A673 (cell line): Measurements from ENCODE around the gene RBM46. TPM values are rescaled to one million over a fixed set of nuclear protein-coding genes. Genes with fewer than 3 reads are reported as not detected.

Experiments used
- Bru-seq: library from RNA; stranded (reverse); fragments of 400-500 nt; gene quantifications from one replicate; lab custom pipeline; 2021; lab: Mats Ljungman, UMichigan
- BruChase-seq, 2 experiments: library from RNA; stranded (reverse); fragments of 400-500 nt; gene quantifications; one replicate each; lab custom pipeline; 2021; lab: Mats Ljungman, UMichigan
- BruUV-seq: library from RNA; stranded (reverse); fragments of 400-500 nt; replicated peaks from 2 replicates; lab custom pipeline; 2021; lab: Mats Ljungman, UMichigan
- CTCF ChIA-PET: fragments of 300-600 bp; sonication (Branson Sonifier 250); formaldehyde crosslinking; loops from one replicate; lab custom pipeline; 2022; ENCODE audit warnings: antibody characterized with exemption; lab: Charles Lee
- POLR2A ChIA-PET: fragments of 300-600 bp; sonication (Branson Sonifier 250); formaldehyde crosslinking; loops from one replicate; lab custom pipeline; 2022; ENCODE audit warnings: antibody characterized with exemption; ENCODE audit not compliant: low non-redundant PET; lab: Charles Lee
- DNase-seq: peaks from one replicate; pipeline ENCODE4 v3.0.0-alpha.2; 2015; ENCODE audit warnings: low spot score
- H3K27ac ChIP-seq: fragments of 200-600 bp; sonication (generic); 2 replicates; pipeline ENCODE4 v1.5.1; 2016; ENCODE audit warnings: mixed run types, low read depth, mild to moderate bottlenecking, mixed read lengths, antibody characterized with exemption, low read length; ENCODE audit not compliant: poor library complexity, severe bottlenecking
- H3K27me3 ChIP-seq: fragments of 200-600 bp; sonication (generic); replicated peaks from 2 replicates; pipeline ENCODE4 v1.6.1; 2017; ENCODE audit warnings: mixed run types, low read depth, mild to moderate bottlenecking, mixed read lengths, antibody characterized with exemption, low read length; ENCODE audit not compliant: insufficient read depth, poor library complexity
- H3K36me3 ChIP-seq: fragments of 200-600 bp; sonication (generic); 2 replicates; pipeline ENCODE4 v1.6.1; 2016; ENCODE audit warnings: mixed run types, mild to moderate bottlenecking, mixed read lengths, antibody characterized with exemption, low read length; ENCODE audit not compliant: insufficient read depth, poor library complexity, severe bottlenecking
- H3K4me1 ChIP-seq: fragments of 200-600 bp; sonication (generic); 2 replicates; pipeline ENCODE4 v1.6.1; 2017; ENCODE audit warnings: mixed run types, mild to moderate bottlenecking, mixed read lengths, antibody characterized with exemption, low read length; ENCODE audit not compliant: insufficient read depth, poor library complexity, severe bottlenecking
- H3K4me3 ChIP-seq: fragments of 200-600 bp; sonication (generic); 2 replicates; pipeline ENCODE4 v1.5.1; 2016; ENCODE audit warnings: low read depth, mixed run types, mild to moderate bottlenecking, mixed read lengths, low read length; ENCODE audit not compliant: poor library complexity, severe bottlenecking
- H3K9me3 ChIP-seq: fragments of 200-600 bp; sonication (generic); 2 replicates; pipeline ENCODE4 v1.6.1; 2016; ENCODE audit warnings: mixed run types, low read depth, mild to moderate bottlenecking, mixed read lengths, antibody characterized with exemption, low read length; ENCODE audit not compliant: poor library complexity, severe bottlenecking
- EZH2 ChIP-seq: fragments of 200-600 bp; sonication (generic); IDR thresholded peaks from 2 replicates; pipeline ENCODE4 v1.6.1; 2017; ENCODE audit warnings: borderline replicate concordance, low read depth, mild to moderate bottlenecking, mixed read lengths, antibody characterized with exemption, low read length; ENCODE audit not compliant: poor library complexity, severe bottlenecking
- intact Hi-C: fragments of 100-400 bp; cut with micrococcal nuclease; formaldehyde crosslinking; loops from one replicate; pipeline ENCODE4 v1.10.0; 2022; ENCODE audit not compliant: unreplicated experiment
- long read RNA-seq: library from polyadenylated mRNA; stranded (forward); transcript quantifications from one replicate; pipeline ENCODE4 v2.0.0, GENCODE V29; 2022
- total RNA-seq: library from RNA; stranded (reverse); gene quantifications from 2 replicates; pipeline ENCODE4 v1.2.3, GENCODE V29; 2021
- TF ChIP-seq, protein P1 (sequence below): fragments of 300-800, 200-600 bp; sonication (generic); conservative IDR thresholded peaks from 2 replicates; pipeline ENCODE4 v1.5.1; 2017; ENCODE audit warnings: low read depth, mild to moderate bottlenecking, antibody characterized with exemption, low read length, moderate library complexity, mixed read lengths

RBM46 gene, protein sequence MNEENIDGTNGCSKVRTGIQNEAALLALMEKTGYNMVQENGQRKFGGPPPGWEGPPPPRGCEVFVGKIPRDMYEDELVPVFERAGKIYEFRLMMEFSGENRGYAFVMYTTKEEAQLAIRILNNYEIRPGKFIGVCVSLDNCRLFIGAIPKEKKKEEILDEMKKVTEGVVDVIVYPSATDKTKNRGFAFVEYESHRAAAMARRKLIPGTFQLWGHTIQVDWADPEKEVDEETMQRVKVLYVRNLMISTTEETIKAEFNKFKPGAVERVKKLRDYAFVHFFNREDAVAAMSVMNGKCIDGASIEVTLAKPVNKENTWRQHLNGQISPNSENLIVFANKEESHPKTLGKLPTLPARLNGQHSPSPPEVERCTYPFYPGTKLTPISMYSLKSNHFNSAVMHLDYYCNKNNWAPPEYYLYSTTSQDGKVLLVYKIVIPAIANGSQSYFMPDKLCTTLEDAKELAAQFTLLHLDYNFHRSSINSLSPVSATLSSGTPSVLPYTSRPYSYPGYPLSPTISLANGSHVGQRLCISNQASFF
- total RNA-seq (0.24 TPM in 1 of 2 replicates, not detected in the other), Bru-seq, nascent RNA (percentile 15 among the genes with signal in this experiment), BruChase-seq, experiment 1, labeled RNA remaining after a 2-hour chase (percentile 17 among the genes with signal in this experiment), BruChase-seq, experiment 2, labeled RNA remaining after a 6-hour chase (percentile 14 among the genes with signal in this experiment)
- long read RNA-seq: 0 reads

DNA sequence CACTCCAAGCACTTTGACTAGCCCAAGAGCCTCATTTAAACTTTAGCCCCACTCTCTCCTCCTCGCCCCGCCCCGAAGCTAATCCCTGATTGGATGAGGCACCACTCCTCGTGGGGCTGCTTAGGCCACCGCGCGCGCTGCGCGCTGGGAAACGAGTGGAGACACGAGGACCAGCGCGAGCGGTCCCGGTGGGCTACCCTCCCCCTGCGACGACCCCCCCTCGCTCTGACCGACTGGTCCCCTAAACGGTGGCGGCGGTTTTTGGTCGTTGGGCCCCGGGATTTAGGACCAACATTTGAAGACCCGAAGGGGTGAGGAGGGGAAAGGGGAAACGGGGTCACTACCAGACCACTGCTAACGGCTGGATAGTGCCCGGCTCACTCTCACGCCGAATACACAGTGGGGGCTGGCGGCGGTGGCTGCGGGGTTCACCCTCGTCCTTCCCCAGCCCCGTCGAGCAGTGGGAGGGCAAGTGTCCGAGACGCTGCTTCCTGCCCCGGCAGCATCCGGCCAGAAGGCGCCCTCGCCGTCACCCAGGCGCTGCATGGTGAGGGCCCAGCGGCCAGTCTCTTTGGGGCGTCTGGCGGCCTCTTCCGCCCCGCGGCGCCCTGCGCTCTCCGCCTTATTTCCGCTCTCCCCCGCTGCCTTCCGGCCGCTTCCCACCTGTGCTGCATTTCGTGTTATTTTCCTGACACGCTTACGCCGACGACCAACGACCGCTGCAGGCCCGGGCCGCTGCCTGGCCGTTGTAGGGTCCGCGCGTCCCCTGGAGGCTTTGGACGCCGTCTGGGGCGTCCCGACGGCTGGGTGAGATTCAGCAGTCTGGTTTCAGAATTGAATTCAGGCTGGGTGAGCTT, at the start of gene RBM46:
TSS of gene RBM46 (plus strand) at position 147 of the 857 bp plus-strand sequence. CDS start 15,481 bp downstream, outside the sequence.
- intact Hi-C loops: no loop called here
- no peaks in the 10 kb centered on the region for H3K4me1 ChIP-seq
- POLR2A ChIA-PET: no interaction called here
- no peak for TF ChIP-seq EZH2
- TF ChIP-seq, protein P1, sequence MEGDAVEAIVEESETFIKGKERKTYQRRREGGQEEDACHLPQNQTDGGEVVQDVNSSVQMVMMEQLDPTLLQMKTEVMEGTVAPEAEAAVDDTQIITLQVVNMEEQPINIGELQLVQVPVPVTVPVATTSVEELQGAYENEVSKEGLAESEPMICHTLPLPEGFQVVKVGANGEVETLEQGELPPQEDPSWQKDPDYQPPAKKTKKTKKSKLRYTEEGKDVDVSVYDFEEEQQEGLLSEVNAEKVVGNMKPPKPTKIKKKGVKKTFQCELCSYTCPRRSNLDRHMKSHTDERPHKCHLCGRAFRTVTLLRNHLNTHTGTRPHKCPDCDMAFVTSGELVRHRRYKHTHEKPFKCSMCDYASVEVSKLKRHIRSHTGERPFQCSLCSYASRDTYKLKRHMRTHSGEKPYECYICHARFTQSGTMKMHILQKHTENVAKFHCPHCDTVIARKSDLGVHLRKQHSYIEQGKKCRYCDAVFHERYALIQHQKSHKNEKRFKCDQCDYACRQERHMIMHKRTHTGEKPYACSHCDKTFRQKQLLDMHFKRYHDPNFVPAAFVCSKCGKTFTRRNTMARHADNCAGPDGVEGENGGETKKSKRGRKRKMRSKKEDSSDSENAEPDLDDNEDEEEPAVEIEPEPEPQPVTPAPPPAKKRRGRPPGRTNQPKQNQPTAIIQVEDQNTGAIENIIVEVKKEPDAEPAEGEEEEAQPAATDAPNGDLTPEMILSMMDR: no peak
- no peaks in the 10 kb centered on the region for H3K36me3 ChIP-seq
- H3K4me3 ChIP-seq: no peak within 1 kb of the TSS
- CTCF ChIA-PET: interaction anchor here (1.2 kb wide), 1 partner anchor 95 kb away, joined by 5 read pairs; no protein-coding TSS in a partner anchor
- H3K27ac ChIP-seq: no peak within 1 kb of the TSS
- no peaks in the 10 kb centered on the region for H3K9me3 ChIP-seq
- no TSS peak for BruUV-seq
- no peak for DNase-seq
- H3K27me3 ChIP-seq: no peaks in the 10 kb centered on the region

DNA sequence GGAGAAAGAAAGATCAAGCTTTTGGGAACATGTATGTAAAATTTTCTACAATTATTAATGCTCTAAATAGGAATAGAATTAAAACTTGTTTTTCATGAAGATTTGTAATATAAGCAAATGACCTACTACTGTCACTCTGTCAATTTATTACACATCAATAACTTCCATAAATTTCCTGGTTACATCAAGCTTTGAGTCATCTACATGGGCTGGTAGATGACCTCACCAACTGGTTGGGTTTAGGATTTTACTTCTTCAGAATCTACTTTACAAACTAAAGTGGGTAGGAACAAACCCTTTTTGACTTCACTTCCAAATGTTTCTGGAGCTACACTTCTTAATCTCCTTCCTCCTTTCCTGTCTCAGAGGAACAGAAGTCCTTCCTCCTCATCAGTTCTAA, 49.3 kb upstream of the RBM46 start:
- ChIA-PET CTCF (no interaction called here), POLR2A (no interaction called here)
- Histone ChIP-seq H3K27ac (no peak overlapping the region), H3K9me3 (no peaks in the 10 kb centered on the region), H3K36me3 (no peaks in the 10 kb centered on the region), H3K4me1 (no peaks in the 10 kb centered on the region), H3K4me3 (no peak overlapping the region), H3K27me3 (no peaks in the 10 kb centered on the region)
- BruUV-seq: no TSS peak
- TF ChIP-seq, protein P1: no peak
- TF ChIP-seq EZH2: no peak
- intact Hi-C loops: no loop called here
- DNase-seq: no peak

DNA sequence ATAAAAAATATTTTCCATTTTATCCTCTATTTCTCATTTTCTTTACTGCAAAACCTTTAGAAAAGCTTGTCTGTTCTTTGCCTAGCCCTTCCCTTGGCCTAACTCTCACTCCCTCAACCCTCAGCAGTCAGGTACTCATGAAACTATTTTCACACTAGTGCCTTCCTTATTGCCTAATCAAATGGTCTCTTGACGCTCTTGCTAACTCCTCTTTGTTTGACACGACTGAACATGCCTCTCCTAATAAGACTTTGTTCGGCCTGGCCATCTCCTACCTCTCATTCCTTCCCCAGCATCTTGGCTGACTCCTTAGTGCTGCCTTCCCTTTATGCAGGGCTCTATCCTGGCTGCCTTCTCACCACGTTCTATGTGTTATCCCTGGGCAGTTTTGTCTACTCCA, 48.4 kb upstream of the RBM46 start:
- CTCF ChIA-PET: no interaction called here
- Histone ChIP-seq H3K27me3 (no peaks in the 10 kb centered on the region), H3K9me3 (no peaks in the 10 kb centered on the region), H3K4me1 (no peaks in the 10 kb centered on the region), H3K27ac (no peak overlapping the region), H3K36me3 (no peaks in the 10 kb centered on the region), H3K4me3 (no peak overlapping the region)
- POLR2A ChIA-PET: no interaction called here
- BruUV-seq: no TSS peak
- DNase-seq: no peak
- intact Hi-C loops: no loop called here
- TF ChIP-seq EZH2: no peak
- TF ChIP-seq, protein P1: no peak
